ENCODE data around the gene PTPRU.

PTPRU gene

DNA sequence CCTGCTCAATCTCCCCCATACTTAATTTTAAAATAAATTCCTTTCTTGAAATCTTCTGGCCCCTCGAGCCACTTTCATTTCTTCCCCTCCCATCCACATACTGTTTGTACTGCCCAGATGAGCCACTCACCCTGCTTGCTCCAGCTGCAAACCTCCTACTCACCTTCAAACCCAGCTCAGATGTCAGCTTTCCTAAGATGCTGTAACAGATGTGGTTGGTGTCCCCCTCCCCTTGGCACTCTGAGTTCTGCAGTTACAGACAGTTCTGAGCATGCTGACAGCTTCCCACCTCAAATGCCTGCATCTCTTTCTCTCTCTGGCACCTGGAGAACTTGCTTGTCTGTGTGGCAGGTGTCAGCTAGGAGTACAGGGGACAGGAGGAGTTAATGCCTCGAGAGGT, 106.7 kb downstream of the PTPRU start:
- DNase-seq (ENCODE audit: low spot score) = no peak
- in situ Hi-C loops (cut with MboI; ENCODE audit: low sequenced_read_pairs, unreplicated experiment) = no loop called here
- TF ChIP-seq, protein P1, sequence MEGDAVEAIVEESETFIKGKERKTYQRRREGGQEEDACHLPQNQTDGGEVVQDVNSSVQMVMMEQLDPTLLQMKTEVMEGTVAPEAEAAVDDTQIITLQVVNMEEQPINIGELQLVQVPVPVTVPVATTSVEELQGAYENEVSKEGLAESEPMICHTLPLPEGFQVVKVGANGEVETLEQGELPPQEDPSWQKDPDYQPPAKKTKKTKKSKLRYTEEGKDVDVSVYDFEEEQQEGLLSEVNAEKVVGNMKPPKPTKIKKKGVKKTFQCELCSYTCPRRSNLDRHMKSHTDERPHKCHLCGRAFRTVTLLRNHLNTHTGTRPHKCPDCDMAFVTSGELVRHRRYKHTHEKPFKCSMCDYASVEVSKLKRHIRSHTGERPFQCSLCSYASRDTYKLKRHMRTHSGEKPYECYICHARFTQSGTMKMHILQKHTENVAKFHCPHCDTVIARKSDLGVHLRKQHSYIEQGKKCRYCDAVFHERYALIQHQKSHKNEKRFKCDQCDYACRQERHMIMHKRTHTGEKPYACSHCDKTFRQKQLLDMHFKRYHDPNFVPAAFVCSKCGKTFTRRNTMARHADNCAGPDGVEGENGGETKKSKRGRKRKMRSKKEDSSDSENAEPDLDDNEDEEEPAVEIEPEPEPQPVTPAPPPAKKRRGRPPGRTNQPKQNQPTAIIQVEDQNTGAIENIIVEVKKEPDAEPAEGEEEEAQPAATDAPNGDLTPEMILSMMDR (IDR thresholded peaks at IDR 0.05; ENCODE audit: borderline replicate concordance, control extremely low read depth, extremely low read depth, insufficient read depth, missing control alignments) = no peak

DNA sequence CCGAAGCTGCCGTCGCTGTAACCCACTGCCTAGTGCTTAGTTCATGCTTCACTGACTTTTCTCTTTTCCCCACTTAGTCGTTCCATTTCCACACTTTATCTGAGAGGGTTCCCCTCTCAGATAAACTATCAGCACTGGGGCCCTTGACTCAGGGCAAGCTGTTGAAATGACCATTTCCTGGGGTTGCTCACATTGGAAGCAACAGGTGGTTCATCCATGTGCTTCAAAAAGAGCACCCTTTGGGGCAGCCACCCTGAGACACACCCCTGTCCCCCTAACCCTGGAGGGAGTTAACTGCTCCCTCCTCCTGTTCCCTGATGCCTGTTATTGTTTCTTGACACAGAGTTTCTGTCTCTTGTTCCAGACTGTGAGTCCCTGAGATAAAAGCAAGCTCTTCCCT, 107.2 kb downstream of the PTPRU start:
- TF ChIP-seq, protein P1 (IDR thresholded peaks at IDR 0.05; ENCODE audit: borderline replicate concordance, control extremely low read depth, extremely low read depth, insufficient read depth, missing control alignments) = no peak
- DNase-seq (ENCODE audit: low spot score) = no peak
- in situ Hi-C loops (cut with MboI; ENCODE audit: low sequenced_read_pairs, unreplicated experiment) = no loop called here

DNA sequence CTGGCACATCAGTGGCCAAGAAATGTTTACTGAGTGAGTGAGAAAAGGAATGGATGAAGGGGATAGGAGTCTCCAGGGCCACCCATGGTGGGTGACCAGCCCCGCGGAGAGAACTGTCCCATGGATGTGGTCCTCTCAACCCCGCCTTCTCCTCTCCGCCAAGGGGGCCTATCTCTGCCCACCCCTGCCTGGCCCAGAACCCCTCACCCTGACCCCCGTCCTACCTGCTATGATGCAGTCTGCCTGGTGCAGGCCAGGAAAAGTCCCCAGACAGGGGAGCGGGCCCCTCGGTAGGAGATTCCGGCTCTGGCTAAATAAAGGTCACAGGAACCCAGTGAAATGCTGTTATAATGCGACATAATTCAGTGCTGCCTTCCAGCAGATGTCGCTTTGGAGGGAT, 107.6 kb downstream of the PTPRU start:
- no peak for DNase-seq (ENCODE audit: low spot score)
- in situ Hi-C loops (cut with MboI; ENCODE audit: low sequenced_read_pairs, unreplicated experiment) = no loop called here
- TF ChIP-seq, protein P1 (IDR thresholded peaks at IDR 0.05; ENCODE audit: borderline replicate concordance, control extremely low read depth, extremely low read depth, insufficient read depth, missing control alignments) = no peak

DNA sequence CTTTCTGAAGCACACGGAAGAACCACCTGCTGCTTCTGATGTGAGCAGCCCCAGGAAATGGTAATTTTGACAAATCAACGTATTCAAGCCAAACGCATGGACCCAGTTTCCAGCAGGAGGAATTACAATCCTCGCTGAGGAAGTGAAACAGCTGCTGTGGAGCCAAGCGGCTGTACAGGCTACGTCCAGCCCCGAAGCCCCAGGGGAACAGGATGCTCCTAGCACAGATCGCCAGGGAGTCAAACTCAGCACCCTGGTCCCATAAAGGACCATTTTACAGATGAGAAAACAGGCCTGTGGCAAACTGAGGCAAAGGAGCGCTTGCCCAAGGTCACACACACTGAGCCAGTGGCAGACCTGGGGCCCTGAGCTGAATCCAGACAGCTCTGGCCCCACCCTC, 108.0 kb downstream of the PTPRU start:
- in situ Hi-C loops (cut with MboI; ENCODE audit: low sequenced_read_pairs, unreplicated experiment) = no loop called here
- no peak for DNase-seq (ENCODE audit: low spot score)
- TF ChIP-seq, protein P1 (IDR thresholded peaks at IDR 0.05; ENCODE audit: borderline replicate concordance, control extremely low read depth, extremely low read depth, insufficient read depth, missing control alignments) = no peak

DNA sequence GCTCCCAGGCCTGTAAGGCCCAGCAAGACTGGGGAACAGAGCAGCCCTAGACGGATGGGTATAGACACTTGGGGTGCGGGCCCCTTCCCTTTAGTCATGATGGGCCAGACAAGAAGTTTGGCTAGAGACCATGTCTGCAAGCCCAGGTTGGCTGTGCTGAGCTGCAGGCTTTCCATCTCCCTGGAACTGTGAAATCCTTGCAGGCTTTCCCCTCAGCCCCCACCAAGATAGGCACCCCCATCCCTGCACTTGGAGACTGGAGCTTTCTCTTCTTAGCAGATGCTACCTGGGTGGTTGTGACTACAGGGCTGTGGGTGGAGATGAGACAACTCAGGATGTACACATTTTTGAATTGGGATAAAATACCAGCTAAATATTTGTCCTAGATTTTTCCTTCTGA, 110.3 kb downstream of the PTPRU start:
- TF ChIP-seq, protein P1 (IDR thresholded peaks at IDR 0.05; ENCODE audit: borderline replicate concordance, control extremely low read depth, extremely low read depth, insufficient read depth, missing control alignments) = no peak
- no peak for DNase-seq (ENCODE audit: low spot score)
- in situ Hi-C loops (cut with MboI; ENCODE audit: low sequenced_read_pairs, unreplicated experiment) = no loop called here

DNA sequence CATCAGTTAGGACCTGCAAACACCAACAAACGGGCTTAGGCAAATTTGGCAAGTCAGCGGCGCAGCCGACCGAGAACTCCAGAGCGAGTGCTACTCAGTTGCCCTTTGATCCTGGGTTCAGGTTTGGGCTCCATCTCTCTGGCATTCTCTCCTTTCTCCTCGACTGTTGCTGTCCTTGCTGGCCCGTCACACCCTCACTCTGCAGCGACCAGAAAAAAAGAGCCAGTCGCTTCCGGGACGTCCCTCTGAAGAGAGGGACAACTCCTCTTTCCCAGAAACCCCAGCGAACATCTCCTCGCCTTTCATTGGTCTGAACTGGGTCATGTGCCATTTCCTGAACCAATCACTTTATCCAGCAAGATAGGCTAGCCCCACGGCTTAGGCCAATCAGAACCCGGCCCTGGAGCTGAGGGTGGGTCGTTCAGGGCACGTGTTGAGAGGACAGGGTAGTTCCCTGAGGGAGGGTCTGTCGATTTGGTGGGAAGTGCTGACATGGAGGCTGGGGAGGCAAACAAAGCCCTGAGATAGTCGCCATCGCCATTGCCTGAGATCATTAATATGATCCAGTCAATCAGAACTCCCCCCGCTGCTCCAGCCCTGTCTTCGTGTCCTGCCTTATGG, 113.7 kb downstream of the PTPRU start:
- TF ChIP-seq, protein P1 (IDR thresholded peaks at IDR 0.05; ENCODE audit: borderline replicate concordance, control extremely low read depth, extremely low read depth, insufficient read depth, missing control alignments) = no peak
- in situ Hi-C loops (cut with MboI; ENCODE audit: low sequenced_read_pairs, unreplicated experiment) = no loop called here

More for the DNA sequence above, 113.7 kb downstream of the PTPRU start:
- no peak for DNase-seq (ENCODE audit: low spot score)
